Ishikawa (cell line): ENCODE data around the gene MAST2.

Experiments used
- CEBPB ChIP-seq: IDR thresholded peaks from 2 replicates; pipeline ENCODE4 v1.6.1; 2012
- CREB1 ChIP-seq: IDR thresholded peaks from 2 replicates; pipeline ENCODE4 v1.6.1; 2012; ENCODE audit warnings: low read depth
- EP300 ChIP-seq: IDR thresholded peaks from 2 replicates; pipeline ENCODE4 v1.6.1; 2012; ENCODE audit warnings: borderline replicate concordance
- USF1 ChIP-seq: IDR thresholded peaks from 2 replicates; pipeline ENCODE4 v1.6.1; 2012
- YY1 ChIP-seq: IDR thresholded peaks from 2 replicates; pipeline ENCODE4 v1.6.1; 2012; ENCODE audit warnings: low read depth

GRCh38 chr1:45926330-45926729 lies 122.9 kb downstream of the MAST2 start:
- TF ChIP-seq CEBPB (no peak), CREB1 (no peak), USF1 (no peak), YY1 (no peak), EP300 (no peak)
